Measurements from ENCODE around the gene SPANXN5.
"Not testable (repeated sequence)": the region's sequence is repeated elsewhere in the genome, so short reads cannot be mapped to it uniquely, and the experiment has no call there.

GRCh38 chrX:52843619-52844018, 46.4 kb upstream of the SPANXN5 start:
- not testable (repeated sequence) for TF ChIP-seq CTCF (conservative IDR thresholded peaks at IDR 0.05; ENCODE audit: low read depth, low read length); EZH2 (IDR thresholded peaks at IDR 0.05; ENCODE audit: low read length, unreplicated experiment)
